HG03064 (cell line): ENCODE results near the gene CARD19.
"Not testable (repeated sequence)": the region's sequence is repeated elsewhere in the genome, so short reads cannot be mapped to it uniquely, and the experiment has no call there.

ENCODE experiments used
- ATAC-seq: cut with Tn5 transposase; IDR thresholded peaks from one replicate; pipeline ENCODE4 v1.9.1; 2021; ENCODE audit warnings: low read depth; ENCODE audit not compliant: unreplicated experiment

CARD19 gene

GRCh38 chr9:93099551-93100275 is 3.7 kb downstream of the CARD19 start:
- ATAC-seq: no peak

- no peak for ATAC-seq
Measured at GRCh38 chr9:93100276-93100636, 4.2 kb downstream of the CARD19 start.

- not testable (repeated sequence) for ATAC-seq
Measured at GRCh38 chr9:93101086-93101485, 5.1 kb downstream of the CARD19 start.

- no peak for ATAC-seq
Measured at GRCh38 chr9:93105620-93106019, 9.6 kb downstream of the CARD19 start.

- no peak for ATAC-seq
Measured at GRCh38 chr9:93107151-93107824, 11.3 kb downstream of the CARD19 start.

- ATAC-seq: no peak
Measured at GRCh38 chr9:93107825-93108161, 11.8 kb downstream of the CARD19 start.

- no peak for ATAC-seq
Measured at GRCh38 chr9:93108291-93109041, 12.4 kb downstream of the CARD19 start.

- no peak for ATAC-seq
Measured at GRCh38 chr9:93110311-93110855, 14.4 kb downstream of the CARD19 start.

- no peak for ATAC-seq
Measured at GRCh38 chr9:93111001-93111370, 15.0 kb downstream of the CARD19 start.

GRCh38 chr9:93111371-93112115 is 15.5 kb downstream of the CARD19 start:
- ATAC-seq: no peak

GRCh38 chr9:93112116-93112863 is 16.3 kb downstream of the CARD19 start:
- no peak for ATAC-seq

GRCh38 chr9:93112864-93113389 is 16.9 kb downstream of the CARD19 start:
- no peak for ATAC-seq

- no peak for ATAC-seq
Measured at GRCh38 chr9:93114169-93114983, 18.4 kb downstream of the CARD19 start.

GRCh38 chr9:93114984-93115335 is 18.9 kb downstream of the CARD19 start:
- ATAC-seq: no peak

- ATAC-seq: no peak
Measured at GRCh38 chr9:93115486-93116071, 19.6 kb downstream of the CARD19 start.

- ATAC-seq: no peak
Measured at GRCh38 chr9:93116072-93116961, 20.3 kb downstream of the CARD19 start.

GRCh38 chr9:93117521-93117920 is 21.5 kb downstream of the CARD19 start:
- ATAC-seq: not testable (repeated sequence)
